Measurements from ENCODE around the gene PLB1.
A peak's percentile ranks its signal among the peaks of the same experiment; 100 is the strongest.

Gene PLB1

GRCh38 chr2:28631514-28632206, 135.8 kb downstream of the PLB1 start:
- no peak for DNase-seq

DNA sequence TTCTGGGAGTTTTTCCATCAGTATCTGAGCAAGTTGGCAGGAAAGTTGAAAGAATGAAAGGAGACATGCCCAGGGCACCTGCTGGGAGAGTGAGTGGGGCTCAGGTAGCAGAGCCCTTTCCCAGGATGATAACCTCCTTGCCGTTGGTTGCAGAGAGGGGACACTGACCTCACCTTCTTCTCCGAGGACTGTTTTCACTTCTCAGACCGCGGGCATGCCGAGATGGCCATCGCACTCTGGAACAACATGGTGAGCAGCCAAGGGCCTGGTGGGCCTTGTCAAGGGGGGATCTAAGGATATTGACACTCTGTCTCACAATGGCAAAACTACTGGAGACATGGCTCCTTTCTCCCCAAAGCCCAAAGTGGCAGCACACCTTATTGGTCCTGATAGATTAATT, 136.9 kb downstream of the PLB1 start:
- DNase-seq, result no peak

- DNase-seq, result no peak
Observed at GRCh38 chr2:28633204-28633603, 137.3 kb downstream of the PLB1 start.

GRCh38 chr2:28633746-28634145, 137.9 kb downstream of the PLB1 start:
- no peak for DNase-seq

DNA sequence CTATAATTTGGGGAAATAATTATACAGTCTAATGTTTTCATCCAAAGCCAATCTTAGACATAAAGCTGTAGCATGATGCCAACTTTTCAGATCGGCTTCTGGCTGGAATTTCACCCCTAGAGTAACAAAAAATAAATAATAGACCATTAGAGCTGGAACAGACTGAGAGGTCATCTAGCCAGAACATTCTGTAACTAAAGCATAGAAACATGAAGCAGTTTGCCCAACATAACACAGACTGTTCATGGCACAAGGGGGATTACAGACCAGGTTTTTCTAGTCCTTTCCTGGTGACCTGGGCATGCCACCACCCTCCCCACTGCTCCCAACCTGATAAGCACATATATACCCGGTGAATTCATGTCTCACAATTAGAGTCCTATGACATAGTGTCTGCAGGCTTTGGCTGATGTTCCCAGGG, 139.3 kb downstream of the PLB1 start:
- DNase-seq, result no peak

- DNase-seq, result no peak
Observed at GRCh38 chr2:28636491-28636890, 140.6 kb downstream of the PLB1 start.

DNA sequence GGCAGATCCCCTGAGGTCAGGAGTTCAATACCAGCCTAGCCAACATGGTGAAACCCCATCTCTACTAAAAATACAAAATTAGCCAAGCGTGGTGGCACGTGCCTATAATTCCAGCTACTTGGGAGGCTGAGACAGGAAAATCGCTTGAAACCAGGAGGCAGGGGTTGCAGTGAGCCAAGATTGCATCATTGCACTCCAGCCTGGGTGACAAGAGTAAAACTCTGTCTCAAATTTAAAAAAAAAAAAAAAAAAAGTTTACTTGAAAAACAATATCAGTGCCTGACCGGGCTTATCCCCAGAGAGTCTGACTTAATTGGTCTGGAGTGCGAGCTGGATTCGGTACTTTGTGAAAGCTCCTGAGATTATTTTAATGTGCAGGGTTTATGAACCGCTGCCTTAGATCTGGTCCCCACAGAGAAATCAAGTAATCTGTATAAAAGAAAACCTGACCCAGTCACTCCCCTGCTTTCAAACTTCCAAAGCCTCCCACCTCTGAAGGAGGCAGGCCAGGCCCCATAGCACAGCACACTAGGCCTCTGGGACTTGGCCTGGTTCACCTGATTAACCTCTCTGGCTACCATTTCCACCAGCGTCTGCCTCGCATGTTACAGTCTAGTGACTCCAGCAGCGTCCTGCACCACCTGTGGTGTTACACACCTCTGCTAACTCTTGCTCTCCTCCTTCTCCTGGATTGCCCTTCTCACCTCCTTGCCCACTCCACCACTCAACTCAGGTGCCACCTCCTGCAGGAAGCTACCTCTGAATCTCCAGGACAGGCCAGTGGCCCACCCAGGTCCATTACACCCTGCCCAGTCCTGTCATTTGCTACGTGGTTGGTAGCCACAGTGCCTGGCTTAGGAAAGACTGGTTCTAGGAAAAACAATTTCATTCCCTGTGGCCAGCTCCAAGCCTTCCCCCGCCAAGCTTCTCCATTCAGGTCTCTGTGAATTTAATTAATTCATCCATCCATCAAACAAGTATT, 141.5 kb downstream of the PLB1 start:
- DNase-seq, result no peak

GRCh38 chr2:28638102-28638501, 142.2 kb downstream of the PLB1 start:
- DNase-seq, result no peak

DNA sequence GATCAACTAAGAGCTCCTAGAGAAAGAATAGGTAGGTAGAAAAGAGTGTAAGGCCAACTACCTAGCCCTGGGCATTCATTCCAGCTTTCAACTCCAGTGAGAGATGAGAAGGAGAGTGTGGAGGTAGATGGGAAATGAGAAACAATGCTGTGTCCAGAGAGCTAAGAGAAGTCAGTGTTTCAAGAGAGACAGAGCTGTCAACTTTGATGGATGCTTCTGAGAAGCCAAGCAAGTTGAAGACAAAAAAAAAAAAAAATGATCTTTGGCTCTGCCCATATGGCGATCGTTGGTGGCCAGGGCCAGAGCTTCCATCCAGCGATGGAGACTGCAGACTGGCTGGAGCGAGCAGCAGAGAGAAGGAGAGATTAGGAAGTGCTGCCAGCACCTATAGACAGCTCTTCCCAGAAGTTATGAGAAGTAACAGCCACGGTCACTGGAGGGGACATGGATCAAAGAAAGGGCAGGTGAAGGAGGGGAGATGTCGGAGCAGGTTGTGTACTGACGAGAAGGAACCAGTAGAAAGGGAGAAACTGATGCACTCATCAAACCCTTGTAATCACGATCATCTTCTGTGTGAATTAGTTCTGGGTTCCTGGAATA, 143.3 kb downstream of the PLB1 start:
- DNase-seq, result no peak

DNA sequence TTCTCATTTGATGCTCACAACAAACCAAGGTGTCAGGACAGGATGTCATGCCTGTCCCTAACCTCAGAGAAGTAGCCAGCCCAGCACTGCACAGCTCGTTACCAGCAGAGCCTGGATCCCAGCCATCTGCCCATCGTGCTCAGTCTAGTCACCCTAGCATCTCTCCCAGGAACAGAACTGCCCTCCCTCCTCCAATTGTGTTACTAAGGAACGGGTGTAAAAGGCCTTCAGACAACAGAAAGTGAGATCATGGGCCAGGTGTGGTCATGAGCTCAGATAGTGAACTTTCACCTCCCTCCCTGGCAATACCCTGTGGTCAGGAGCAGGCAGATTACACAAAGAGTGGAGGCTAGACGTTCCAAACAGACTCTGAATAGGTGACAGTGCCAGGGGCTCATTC, 144.0 kb downstream of the PLB1 start:
- no peak for DNase-seq

DNA sequence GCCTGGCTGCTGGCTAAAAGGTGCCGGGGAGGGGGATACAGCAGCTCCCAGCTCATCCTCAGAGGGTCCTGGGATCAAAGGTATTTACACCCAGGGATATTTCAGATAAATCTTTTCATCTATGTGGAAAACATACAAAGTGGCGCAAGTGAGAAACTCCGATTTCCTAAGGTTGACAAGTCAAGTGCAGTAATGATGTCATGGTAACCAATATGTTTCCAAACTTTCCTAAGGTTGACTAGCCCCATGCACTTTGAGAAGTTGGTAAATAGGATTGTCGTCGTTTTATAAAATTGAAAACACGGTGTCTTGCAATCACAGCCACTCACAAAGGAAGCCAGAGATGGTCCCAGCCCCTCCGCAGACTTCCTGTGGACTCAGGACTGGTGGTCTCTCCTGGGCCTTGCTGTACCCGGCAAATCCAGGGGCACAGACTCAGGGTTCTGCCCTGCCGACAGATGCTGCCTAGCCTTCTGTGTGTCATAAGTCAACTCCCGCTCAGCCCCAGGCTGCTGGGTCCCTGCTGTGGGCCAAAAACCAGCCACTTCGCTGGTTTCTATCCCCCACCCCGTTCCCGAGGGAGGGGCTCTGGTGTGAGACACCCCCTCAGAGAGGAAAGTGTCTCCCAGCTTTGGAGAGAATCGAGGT, 144.5 kb downstream of the PLB1 start:
- DNase-seq, result no peak

DNA sequence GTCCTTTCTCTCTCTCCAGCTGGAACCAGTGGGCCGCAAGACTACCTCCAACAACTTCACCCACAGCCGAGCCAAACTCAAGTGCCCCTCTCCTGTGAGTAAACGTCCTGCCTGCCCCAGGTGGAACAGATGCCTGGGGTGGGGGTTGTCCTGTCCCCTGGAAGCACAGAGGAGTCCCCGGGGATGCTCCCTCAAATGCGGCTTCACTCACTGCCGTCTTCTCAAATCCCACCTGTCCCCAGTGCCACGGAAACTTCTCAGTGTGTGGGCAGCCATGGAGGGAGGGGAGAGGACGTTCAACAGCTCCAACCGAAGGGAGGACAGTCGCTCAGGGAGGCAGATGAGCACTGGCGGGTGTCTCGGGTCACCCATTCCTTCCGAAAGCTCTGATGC, 145.0 kb downstream of the PLB1 start:
- no peak for DNase-seq

- no peak for DNase-seq
Observed at GRCh38 chr2:28642796-28643195, 146.9 kb downstream of the PLB1 start.

GRCh38 chr2:28643327-28643726, 147.5 kb downstream of the PLB1 start:
- no peak for DNase-seq

GRCh38 chr2:28643911-28644334, 148.1 kb downstream of the PLB1 start:
- no peak for DNase-seq

GRCh38 chr2:28644760-28645159, 148.9 kb downstream of the PLB1 start:
- no peak for DNase-seq

DNA sequence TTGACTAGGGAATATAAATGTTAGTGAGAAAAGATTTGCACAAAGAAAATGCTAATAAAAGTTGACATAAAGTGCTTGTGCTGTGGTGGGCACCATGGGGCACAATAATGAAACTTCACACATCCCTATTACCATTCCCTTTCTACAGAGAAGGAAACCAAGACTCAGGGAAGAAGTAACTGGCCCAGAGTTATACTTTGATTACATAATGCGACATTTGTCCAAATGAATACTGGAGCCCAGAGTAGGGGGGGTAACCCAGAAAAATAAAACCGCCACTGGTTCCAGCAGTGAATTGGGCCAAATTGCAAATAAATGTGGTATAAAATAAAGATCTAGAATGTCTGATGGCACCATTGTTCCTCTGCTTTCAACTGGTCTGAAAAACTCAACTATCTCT, 149.7 kb downstream of the PLB1 start:
- no peak for DNase-seq

DNA sequence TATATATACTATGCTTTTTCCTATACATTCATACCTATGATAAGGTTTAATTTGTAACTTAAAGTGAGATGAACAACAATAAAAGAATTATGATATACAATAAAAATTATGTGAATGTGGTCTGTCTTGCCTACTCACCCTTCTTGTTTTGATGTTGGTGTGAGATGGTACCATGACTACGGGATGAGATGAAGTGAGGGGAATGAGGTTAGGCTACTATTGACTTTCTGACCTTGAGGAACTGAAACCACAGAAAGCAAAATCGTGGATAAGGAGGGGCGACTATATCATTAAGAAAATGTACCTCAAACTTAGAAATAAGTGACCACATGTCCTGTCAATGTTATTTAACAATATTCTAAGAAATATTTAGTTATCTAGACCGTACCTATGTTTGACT, 151.8 kb downstream of the PLB1 start:
- no peak for DNase-seq

DNA sequence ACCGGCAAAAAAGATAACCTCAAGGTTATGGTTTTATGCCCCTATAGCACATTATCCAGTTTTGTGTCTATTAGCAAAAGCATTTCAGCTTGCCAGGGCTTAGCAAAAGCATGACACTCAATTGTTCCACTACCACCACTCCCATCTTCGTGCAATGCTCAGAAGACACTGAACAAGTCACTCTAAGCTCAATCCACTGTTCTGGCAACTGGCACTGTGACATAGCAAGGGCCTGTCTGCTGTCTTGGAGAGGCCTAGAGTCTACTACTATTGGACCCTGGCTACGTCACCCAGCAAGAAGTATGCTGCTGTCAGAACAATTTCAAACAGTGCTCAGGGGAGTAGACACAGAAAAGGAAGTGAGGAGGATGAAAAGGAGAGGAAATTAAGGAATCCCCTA, 152.3 kb downstream of the PLB1 start:
- no peak for DNase-seq

DNA sequence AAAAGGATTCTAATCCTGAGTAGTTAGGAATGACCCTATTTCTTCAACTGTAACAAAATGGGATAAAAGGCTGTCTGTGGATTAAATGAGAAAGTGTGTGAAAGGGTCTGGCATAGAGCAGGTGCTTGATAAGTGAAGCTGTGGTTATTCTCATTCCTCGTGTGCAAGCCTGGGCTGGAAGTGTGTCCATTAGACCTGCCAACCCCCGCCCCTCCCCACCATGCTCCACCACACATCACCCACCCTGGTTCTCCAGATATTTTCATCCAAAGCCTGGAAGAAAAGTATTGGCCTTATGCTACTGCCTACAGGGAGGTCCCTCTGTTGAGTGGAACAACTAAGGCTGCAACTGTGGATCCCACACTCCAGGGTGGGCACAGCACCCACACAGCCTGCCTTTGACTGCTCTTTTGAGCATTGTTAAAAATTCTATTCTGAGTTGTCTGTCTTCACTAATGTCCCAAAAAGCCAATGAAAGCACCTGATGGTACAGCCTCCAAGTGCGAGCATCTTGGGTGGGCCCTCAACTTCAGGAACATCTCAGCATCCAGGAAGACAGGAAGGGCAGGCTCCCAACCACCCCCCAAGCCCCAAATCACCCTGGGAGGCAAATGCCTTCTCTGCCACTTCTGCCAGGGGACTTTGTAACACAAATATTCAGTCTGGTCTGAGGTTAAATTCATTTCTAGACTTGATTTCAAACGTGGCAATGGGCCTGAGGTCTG, 153.0 kb downstream of the PLB1 start:
- DNase-seq, result no peak

- peak; percentile 27 for DNase-seq
Observed at GRCh38 chr2:28649481-28650265, 153.8 kb downstream of the PLB1 start.

GRCh38 chr2:28650266-28650584, 154.4 kb downstream of the PLB1 start:
- DNase-seq, result no peak
